IPS-15b (cell line): ENCODE data around the gene KCNS1.

Source experiments
- H3K27me3 ChIP-seq: one replicate; pipeline ENCODE4 v1.6.1; 2013; ENCODE audit warnings: low read length; ENCODE audit not compliant: control insufficient read depth, insufficient read depth
- H3K36me3 ChIP-seq: one replicate; pipeline ENCODE4 v1.6.1; 2013; ENCODE audit warnings: low read length; ENCODE audit not compliant: control insufficient read depth, insufficient read depth
- H3K4me1 ChIP-seq: one replicate; pipeline ENCODE4 v1.6.1; 2013; ENCODE audit warnings: mild to moderate bottlenecking, low read length; ENCODE audit not compliant: control insufficient read depth, insufficient read depth
- H3K4me3 ChIP-seq: one replicate; pipeline ENCODE4 v1.5.1; 2013; ENCODE audit warnings: low read depth, low read length
- H3K9ac ChIP-seq: one replicate; pipeline ENCODE4 v1.6.1; 2013; ENCODE audit warnings: low read depth, mild to moderate bottlenecking, low read length
- H3K9me3 ChIP-seq: one replicate; pipeline ENCODE4 v1.6.1; 2013; ENCODE audit warnings: mild to moderate bottlenecking, low read length; ENCODE audit not compliant: control insufficient read depth, insufficient read depth

KCNS1 gene

DNA sequence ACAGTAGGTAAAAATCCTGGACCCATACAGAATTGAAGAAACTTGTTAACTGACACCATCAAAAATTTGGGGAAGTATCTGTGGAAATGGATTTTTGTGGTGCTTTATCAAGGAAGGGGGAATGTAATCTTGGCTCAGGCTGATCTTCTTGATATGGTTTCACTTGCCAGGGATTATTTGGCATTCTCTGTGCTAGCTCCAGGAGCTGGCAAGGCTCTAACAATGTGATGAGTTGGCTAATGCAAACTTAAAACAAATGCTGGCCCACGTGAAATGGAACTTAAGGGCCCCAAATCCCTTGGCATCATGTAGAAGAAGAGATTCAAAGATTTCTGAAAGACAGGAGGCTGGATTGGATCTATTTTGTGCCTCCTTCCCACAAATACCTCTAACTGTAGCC lies 13.1 kb downstream of the KCNS1 start:
- Histone ChIP-seq H3K4me3 (no peak overlapping the region), H3K27me3 (no peaks in the 10 kb centered on the region), H3K4me1 (no peaks in the 10 kb centered on the region), H3K36me3 (no peaks in the 10 kb centered on the region), H3K9me3 (no peaks in the 10 kb centered on the region), H3K9ac (no peak overlapping the region)

DNA sequence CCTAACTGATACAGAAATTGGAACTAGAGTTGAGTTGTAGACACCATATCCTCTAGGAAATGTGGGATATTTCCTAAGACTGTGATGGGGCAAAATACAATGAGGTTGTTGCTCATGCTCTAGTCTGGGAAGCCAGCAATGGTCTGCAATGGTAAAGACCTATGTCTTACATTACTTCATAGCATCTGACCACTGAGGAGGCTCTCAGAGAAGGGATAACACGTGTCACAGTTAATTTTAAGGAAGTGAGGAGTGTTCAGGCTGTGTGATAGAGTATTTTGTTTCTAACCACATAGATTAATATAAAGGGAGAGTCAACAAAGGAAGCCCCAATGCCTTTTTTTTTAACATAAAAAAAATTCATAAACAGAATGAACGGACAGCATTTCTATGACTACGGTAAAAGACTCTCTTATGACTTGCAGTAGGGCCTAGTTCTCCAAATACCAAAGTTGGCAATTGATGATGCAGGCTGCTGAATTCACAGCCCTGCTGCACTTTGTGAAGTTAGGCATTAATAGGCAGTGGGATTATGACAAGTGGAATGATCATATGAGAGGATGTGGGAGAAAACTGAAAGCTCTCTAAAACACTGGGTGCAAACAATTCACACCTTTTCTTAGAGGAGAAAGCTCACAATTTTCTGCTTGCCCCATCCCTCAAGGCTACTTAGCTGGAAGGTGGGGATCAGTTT lies 13.7 kb downstream of the KCNS1 start:
- Histone ChIP-seq H3K36me3 (no peaks in the 10 kb centered on the region), H3K27me3 (no peaks in the 10 kb centered on the region), H3K9ac (no peak overlapping the region), H3K4me1 (no peaks in the 10 kb centered on the region), H3K4me3 (no peak overlapping the region), H3K9me3 (peaks cover 4% of the 10 kb centered on the region)

DNA sequence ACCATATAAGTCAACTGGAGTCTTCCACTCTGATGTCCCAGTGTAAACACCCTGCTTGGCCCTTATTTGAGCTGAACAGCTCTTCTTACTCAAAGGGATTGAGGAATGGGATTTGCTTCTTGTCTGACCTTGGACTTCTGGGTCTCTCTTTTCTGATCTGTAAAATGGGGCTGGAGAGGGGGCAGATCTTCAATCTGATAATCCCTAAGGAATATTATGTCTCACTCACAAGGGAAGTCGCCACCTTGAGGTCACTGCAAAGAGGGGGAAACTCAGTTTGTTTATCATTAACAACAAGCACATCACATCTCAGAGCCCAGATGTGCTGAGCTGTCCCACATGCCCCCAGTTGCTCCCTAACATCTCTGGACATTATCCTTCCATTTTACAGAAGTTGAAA lies 15.1 kb downstream of the KCNS1 start:
- H3K36me3 ChIP-seq, result peaks cover 4% of the 10 kb centered on the region
- H3K4me1 ChIP-seq, result no peaks in the 10 kb centered on the region
- peaks cover 4% of the 10 kb centered on the region for H3K9me3 ChIP-seq
- no peaks in the 10 kb centered on the region for H3K27me3 ChIP-seq
- no peak overlapping the region for H3K4me3 ChIP-seq
- no peak overlapping the region for H3K9ac ChIP-seq

DNA sequence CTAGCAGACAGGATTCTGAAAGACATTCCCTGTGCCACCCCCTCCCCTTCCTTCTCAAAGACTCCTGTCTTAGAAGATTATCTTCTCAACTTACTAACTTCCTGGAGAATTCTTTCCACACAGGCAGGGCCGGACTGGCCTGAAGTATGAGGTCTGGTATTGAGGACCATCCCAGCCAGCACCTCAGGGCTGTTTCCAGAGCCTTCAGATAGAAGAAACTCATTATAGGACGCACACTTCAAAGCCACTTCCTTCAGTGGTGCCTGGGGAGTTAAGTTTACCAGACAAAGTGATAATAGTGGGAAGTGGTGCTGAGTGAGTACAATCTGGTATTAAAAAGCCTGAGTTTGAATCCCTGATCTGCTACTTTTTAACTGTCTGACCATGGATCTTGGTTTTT lies 15.6 kb downstream of the KCNS1 start:
- peaks cover 4% of the 10 kb centered on the region for H3K9me3 ChIP-seq
- H3K4me1 ChIP-seq, result no peaks in the 10 kb centered on the region
- H3K4me3 ChIP-seq, result no peak overlapping the region

DNA sequence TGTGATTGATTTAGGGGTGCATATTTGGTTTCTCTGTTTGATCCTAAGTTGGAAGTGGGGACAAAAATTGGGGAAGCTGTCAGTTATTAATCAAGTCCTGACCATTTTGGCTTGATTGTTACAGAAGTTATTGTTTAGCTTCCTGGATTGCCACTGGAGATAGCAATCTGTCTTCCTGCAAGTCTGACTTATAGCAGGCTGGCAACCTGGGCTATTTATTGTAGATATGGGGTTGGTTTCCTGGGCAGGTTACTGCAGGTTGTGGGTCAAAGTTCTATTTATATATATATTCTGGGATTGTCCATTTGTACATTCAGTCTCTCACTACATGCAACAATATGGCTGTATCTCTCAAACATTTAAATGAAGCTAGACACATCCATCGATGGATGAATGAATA lies 17.8 kb downstream of the KCNS1 start:
- Histone ChIP-seq H3K9ac (no peak overlapping the region), H3K4me3 (no peak overlapping the region), H3K27me3 (no peaks in the 10 kb centered on the region), H3K4me1 (no peaks in the 10 kb centered on the region), H3K9me3 (peaks cover 4% of the 10 kb centered on the region), H3K36me3 (peaks cover 4% of the 10 kb centered on the region)

More for the DNA sequence above, 15.6 kb downstream of the KCNS1 start:
- Histone ChIP-seq H3K36me3 (peaks cover 4% of the 10 kb centered on the region), H3K27me3 (no peaks in the 10 kb centered on the region), H3K9ac (no peak overlapping the region)

DNA sequence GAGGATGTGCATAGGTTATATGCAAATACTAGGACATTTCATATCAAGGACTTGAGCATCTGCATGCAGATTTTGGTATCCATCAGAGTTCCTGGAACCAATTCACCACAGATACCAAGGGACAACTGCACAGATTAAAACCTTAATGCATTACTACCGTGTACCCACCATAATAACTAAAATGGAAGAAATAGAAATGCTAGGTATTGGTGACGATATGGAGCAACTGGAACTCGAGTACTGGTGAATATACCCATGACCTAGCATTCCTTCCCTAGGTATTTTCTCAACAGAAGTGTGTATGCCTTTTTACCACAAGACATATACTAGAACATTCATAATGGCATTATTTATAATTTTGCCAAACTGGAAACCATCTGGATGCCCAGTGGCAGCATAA lies 18.5 kb downstream of the KCNS1 start:
- no peaks in the 10 kb centered on the region for H3K27me3 ChIP-seq
- no peak overlapping the region for H3K4me3 ChIP-seq
- H3K9ac ChIP-seq, result no peak overlapping the region
- H3K4me1 ChIP-seq, result no peaks in the 10 kb centered on the region
- H3K9me3 ChIP-seq, result peaks cover 4% of the 10 kb centered on the region
- peaks cover 6% of the 10 kb centered on the region for H3K36me3 ChIP-seq

DNA sequence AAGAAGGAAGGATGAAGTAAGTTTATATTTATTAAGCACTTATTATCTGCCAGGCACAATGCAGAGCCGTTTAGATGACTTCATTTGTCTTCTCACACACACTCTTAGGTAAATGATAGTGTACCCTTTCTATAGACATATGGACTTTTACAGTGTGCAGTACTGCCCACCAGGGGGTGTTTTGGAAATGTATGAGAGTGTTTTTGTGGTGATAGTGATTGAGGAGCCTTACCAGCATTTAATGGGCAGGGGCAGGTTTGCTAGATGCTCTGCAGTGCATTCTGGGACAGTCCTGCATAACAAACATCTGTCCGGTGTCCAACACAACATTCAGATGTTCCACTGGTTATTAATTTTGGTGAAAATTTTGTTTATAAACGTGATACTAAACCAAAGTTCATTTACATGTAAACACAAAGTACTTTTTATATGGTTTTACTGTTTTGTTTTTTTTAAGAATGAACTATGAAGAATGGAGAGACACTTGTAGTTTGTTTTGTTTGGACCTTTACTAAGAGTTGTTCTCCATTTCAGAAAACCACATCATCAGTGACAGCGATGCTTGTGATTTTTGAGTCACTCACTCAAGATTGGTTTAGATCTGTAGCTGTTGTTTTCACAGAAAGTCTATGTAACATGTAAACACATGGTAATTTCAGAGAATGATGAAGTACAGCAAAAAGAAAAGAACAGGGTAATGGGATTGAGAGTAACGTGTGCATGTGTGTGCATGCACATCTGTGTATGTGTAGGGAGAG lies 19.9 kb downstream of the KCNS1 start:
- H3K36me3 ChIP-seq, result peaks cover 6% of the 10 kb centered on the region
- H3K27me3 ChIP-seq, result no peaks in the 10 kb centered on the region
- peaks cover 6% of the 10 kb centered on the region for H3K4me1 ChIP-seq
- H3K9ac ChIP-seq, result no peak overlapping the region
- H3K9me3 ChIP-seq, result peaks cover 4% of the 10 kb centered on the region
- no peak overlapping the region for H3K4me3 ChIP-seq

DNA sequence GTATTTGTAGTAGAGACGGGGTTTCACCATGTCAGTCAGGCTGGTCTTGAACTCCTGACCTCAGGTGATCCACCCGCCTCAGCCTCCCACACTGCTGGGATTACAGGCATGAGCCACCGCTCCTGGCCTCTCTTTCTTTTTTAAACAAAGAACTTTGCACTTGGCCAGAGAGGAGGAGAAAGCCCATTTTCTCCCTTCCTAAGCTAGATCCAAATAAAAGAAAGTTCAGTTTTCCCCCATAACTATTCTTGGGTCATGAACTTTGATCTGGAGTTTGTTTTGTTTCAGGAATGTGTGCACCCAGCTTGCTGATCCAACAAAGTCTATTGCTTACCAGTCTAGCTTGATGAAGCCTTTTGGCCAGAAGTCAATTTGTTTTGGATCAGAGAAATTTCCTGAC lies 23.4 kb downstream of the KCNS1 start:
- H3K36me3 ChIP-seq, result peaks cover 10% of the 10 kb centered on the region
- no peaks in the 10 kb centered on the region for H3K27me3 ChIP-seq

DNA sequence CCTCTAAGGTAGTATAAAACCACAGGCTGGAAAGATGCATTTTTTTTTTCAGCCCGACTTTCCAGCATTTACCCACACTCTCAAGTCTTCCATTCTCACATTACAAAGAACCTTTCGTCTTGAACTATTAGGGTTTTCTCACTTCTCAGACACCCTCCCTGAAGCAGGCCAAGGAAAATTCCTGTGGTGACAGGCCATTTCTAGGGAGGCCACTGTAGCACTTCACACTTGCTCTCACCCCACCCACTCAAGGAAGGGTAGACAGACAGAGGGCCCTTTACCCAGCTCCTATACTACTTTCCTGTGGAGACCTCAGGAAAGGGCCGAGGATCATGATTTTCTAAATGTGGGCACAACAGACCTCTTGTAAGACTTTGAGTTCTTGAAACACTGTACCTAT lies 27.7 kb downstream of the KCNS1 start:
- Histone ChIP-seq H3K9ac (no peak overlapping the region), H3K36me3 (peaks cover 6% of the 10 kb centered on the region), H3K9me3 (no peaks in the 10 kb centered on the region), H3K4me3 (no peak overlapping the region), H3K4me1 (peaks cover 6% of the 10 kb centered on the region), H3K27me3 (no peaks in the 10 kb centered on the region)

More for the DNA sequence above, 23.4 kb downstream of the KCNS1 start:
- peaks cover 6% of the 10 kb centered on the region for H3K4me1 ChIP-seq
- no peak overlapping the region for H3K9ac ChIP-seq
- H3K9me3 ChIP-seq, result peaks cover 2% of the 10 kb centered on the region
- no peak overlapping the region for H3K4me3 ChIP-seq

DNA sequence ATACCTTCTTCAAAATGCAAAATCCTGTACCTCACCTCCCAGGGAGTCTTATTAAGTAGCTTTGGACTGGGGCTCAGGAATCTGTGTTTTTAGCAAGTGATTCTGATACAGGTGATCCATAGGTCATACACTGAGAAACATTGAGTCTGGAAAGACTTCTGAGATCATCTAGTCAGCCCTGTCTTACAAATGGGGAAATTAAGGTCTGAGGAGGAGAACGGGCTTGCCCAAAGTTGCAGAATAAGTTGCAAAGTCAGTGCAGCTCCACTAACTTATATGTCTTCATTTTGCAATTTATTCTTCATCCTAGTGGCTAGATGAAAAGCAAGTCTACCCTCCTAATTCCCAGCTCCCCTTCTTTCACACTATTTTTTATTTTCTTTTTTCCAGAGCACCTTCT lies 28.9 kb downstream of the KCNS1 start:
- Histone ChIP-seq H3K36me3 (peaks cover 4% of the 10 kb centered on the region), H3K9ac (no peak overlapping the region), H3K4me1 (peaks cover 6% of the 10 kb centered on the region), H3K27me3 (no peaks in the 10 kb centered on the region), H3K4me3 (no peak overlapping the region), H3K9me3 (no peaks in the 10 kb centered on the region)

DNA sequence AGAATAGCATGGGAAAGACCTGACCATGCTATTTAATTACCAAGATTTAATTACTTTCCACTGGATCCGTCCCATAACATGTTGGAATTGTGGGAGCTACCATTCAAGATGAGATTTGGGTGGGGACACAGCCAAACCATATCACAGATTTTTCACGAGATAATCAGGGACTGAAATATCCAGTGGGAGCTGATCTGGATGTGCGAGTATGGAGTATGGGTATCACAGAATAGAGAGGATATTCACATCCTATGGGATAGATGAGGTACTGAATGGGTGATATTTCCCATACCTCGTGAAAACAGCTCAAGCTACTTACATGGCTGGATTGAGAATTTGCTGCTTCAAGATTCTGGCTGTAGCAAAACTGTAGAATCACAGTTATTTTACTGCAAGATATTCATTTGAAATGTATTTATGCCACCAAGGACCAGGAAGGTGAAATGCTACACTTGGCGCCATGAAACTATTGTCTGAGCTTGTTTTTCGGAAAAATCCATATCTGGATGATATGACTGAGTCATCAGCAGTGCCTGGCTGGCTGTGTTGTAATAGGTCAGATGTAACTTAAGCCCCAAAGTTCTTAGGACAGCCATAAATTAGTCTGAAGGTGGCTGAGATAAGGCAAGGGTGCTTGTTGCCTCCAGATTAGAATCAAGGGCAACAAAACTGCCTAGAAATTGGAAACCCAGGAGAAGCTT lies 29.8 kb downstream of the KCNS1 start:
- Histone ChIP-seq H3K27me3 (no peaks in the 10 kb centered on the region), H3K4me3 (no peak overlapping the region), H3K9me3 (no peaks in the 10 kb centered on the region), H3K9ac (no peak overlapping the region), H3K4me1 (no peaks in the 10 kb centered on the region), H3K36me3 (peaks cover 4% of the 10 kb centered on the region)

DNA sequence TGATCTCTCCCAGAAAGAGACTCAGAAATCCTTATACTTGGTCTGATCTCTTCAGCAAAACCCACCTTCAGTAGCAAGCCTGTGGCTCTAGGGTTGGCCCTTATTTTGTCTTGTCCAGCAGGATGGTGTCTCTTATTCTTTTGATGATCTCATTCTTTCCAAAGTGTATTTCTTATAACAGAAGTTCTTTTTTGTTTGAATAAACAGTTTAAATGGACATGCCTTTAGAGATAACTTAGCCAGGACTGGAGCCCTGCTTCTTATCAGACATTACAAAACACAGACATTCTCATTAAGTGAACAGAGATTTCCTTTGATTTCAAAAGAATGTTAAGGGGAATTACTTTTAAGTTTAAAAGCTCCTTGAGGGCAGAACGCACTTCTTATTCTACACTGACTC lies 31.7 kb downstream of the KCNS1 start:
- no peaks in the 10 kb centered on the region for H3K27me3 ChIP-seq
- no peaks in the 10 kb centered on the region for H3K36me3 ChIP-seq
- H3K9me3 ChIP-seq, result no peaks in the 10 kb centered on the region
- H3K4me1 ChIP-seq, result no peaks in the 10 kb centered on the region
- no peak overlapping the region for H3K4me3 ChIP-seq
- H3K9ac ChIP-seq, result no peak overlapping the region
